H1 (cell line): ENCODE measurements around the gene ZNF644. TPM values are rescaled to one million over a fixed set of nuclear protein-coding genes. Genes with fewer than 3 reads are reported as not detected.

Experiments used
- CTCF ChIA-PET: fragments of 300-600 bp; sonication (Branson Sonifier 250); formaldehyde crosslinking; loops from one replicate; lab custom pipeline; 2021; ENCODE audit not compliant: partially characterized antibody; lab: Charles Lee
- POLR2A ChIA-PET: fragments of 300-600 bp; sonication (Branson Sonifier 250); formaldehyde crosslinking; loops from one replicate; lab custom pipeline; 2021; ENCODE audit warnings: inconsistent platforms; ENCODE audit not compliant: partially characterized antibody; lab: Charles Lee
- DNase-seq, 2 experiments: peaks; one replicate each; pipeline versions ENCODE4 v3.0.0 to v3.0.0-alpha.2; 2010 to 2022; ENCODE audit warnings: low spot score in 2 of 2, low read depth in 1 of 2, mixed read lengths in 1 of 2
- FAIRE-seq: peaks from 2 replicates; lab custom pipeline; 2011; peaks lifted over from hg19 to GRCh38; lab: Jason Lieb, UNC
- H2AFZ ChIP-seq: 2 replicates; pipeline ENCODE4 v1.8.1; 2012; ENCODE audit warnings: low read length, inconsistent platforms
- H2AK5ac ChIP-seq: 2 replicates; pipeline ENCODE4 v1.6.1; 2013; ENCODE audit warnings: low read depth, low read length
- H2BK120ac ChIP-seq: replicated peaks from 2 replicates; pipeline ENCODE3; 2013; ENCODE audit warnings: low read depth, low read length, inconsistent platforms
- H2BK12ac ChIP-seq: 2 replicates; pipeline ENCODE4 v1.6.1; 2013; ENCODE audit warnings: low read depth, low read length
- H2BK15ac ChIP-seq: 2 replicates; pipeline ENCODE4 v1.6.1; 2013; ENCODE audit warnings: low read length
- H2BK20ac ChIP-seq: 2 replicates; pipeline ENCODE4 v1.6.1; 2013; ENCODE audit warnings: low read length
- H2BK5ac ChIP-seq: 2 replicates; pipeline ENCODE4 v1.6.1; 2013; ENCODE audit warnings: low read depth, low read length
- H3K14ac ChIP-seq: 2 replicates; pipeline ENCODE4 v1.6.1; 2013; ENCODE audit warnings: inconsistent platforms; ENCODE audit not compliant: insufficient read length
- H3K18ac ChIP-seq: 2 replicates; pipeline ENCODE4 v1.6.1; 2013; ENCODE audit warnings: low read length; ENCODE audit errors: extremely low read depth
- H3K23ac ChIP-seq: 2 replicates; pipeline ENCODE4 v1.6.1; 2013; ENCODE audit warnings: inconsistent platforms; ENCODE audit not compliant: insufficient read length
- H3K23me2 ChIP-seq: 2 replicates; pipeline ENCODE4 v1.6.1; 2013; ENCODE audit warnings: low read depth, low read length
- H3K27ac ChIP-seq: 2 replicates; pipeline ENCODE4 v1.6.1; 2011; ENCODE audit warnings: low read depth, low read length, inconsistent platforms
- H3K27me3 ChIP-seq, 4 experiments: replicated peaks in 1 of 4; 1 replicate in 1 of 4; 2 replicates in 3 of 4; pipeline versions ENCODE4 v1.6.1 to v1.8.1; 2011 to 2013; ENCODE audit warnings: low read length in 3 of 4, mild to moderate bottlenecking in 3 of 4, inconsistent platforms in 2 of 4, mixed read lengths in 2 of 4, moderate library complexity in 1 of 4; ENCODE audit not compliant: control insufficient read depth in 3 of 4, insufficient read depth in 3 of 4; ENCODE audit errors: extremely low read depth in 1 of 4
- H3K36me3 ChIP-seq, 4 experiments: 2 replicates each; pipeline versions ENCODE4 v1.6.1 to v1.8.1; 2011 to 2013; ENCODE audit warnings: mild to moderate bottlenecking in 4 of 4, low read length in 3 of 4, moderate library complexity in 2 of 4, control low read depth in 1 of 4, inconsistent platforms in 1 of 4; ENCODE audit not compliant: insufficient read depth in 4 of 4, control insufficient read depth in 2 of 4
- H3K4ac ChIP-seq: replicated peaks from 2 replicates; pipeline ENCODE3; 2013; ENCODE audit warnings: low read length, low read depth, mixed read lengths, inconsistent platforms; ENCODE audit not compliant: insufficient read length
- H3K4me1 ChIP-seq, 4 experiments: replicated peaks in 1 of 4; 1 replicate in 1 of 4; 2 replicates in 3 of 4; pipeline versions ENCODE4 v1.6.1 to v1.8.1; 2011 to 2013; ENCODE audit warnings: low read length in 3 of 4, inconsistent platforms in 2 of 4, mixed read lengths in 1 of 4; ENCODE audit not compliant: insufficient read depth in 4 of 4, control insufficient read depth in 3 of 4
- H3K4me2 ChIP-seq, 2 experiments: 2 replicates each; pipeline versions ENCODE4 v1.6.1 to v1.8.1; 2011 to 2013; ENCODE audit warnings: low read depth in 2 of 2, low read length in 2 of 2, control low read depth in 1 of 2, inconsistent platforms in 1 of 2, mild to moderate bottlenecking in 1 of 2; ENCODE audit not compliant: insufficient read depth in 1 of 2
- H3K4me3 ChIP-seq, 4 experiments: fragments of 200-600, 300-600 bp in 1 of 4; sonication (generic), shearing (Covaris generic), sonication (Bioruptor Twin) in 1 of 4; 2 replicates each; pipeline versions ENCODE4 v1.5.1 to v1.8.1; 2011 to 2016; ENCODE audit warnings: low read length in 4 of 4, low read depth in 3 of 4, control low read depth in 2 of 4, inconsistent platforms in 2 of 4, mild to moderate bottlenecking in 2 of 4, mixed read lengths in 1 of 4, moderate library complexity in 1 of 4; ENCODE audit not compliant: insufficient read depth in 2 of 4; ENCODE audit errors: extremely low read depth in 1 of 4
- H3K56ac ChIP-seq: replicated peaks from 2 replicates; pipeline ENCODE3; 2013; ENCODE audit warnings: low read depth, mild to moderate bottlenecking, mixed read lengths, low read length, inconsistent platforms; ENCODE audit not compliant: insufficient read length
- H3K79me1 ChIP-seq: 2 replicates; pipeline ENCODE4 v1.6.1; 2013; ENCODE audit warnings: low read depth, low read length, control low read depth
- H3K79me2 ChIP-seq, 2 experiments: 2 replicates each; pipeline versions ENCODE4 v1.6.1 to v1.8.1; 2012 to 2013; ENCODE audit warnings: low read length in 2 of 2, mild to moderate bottlenecking in 2 of 2, inconsistent platforms in 1 of 2; ENCODE audit not compliant: insufficient read depth in 2 of 2, control insufficient read depth in 1 of 2
- H3K9ac ChIP-seq, 4 experiments: replicated peaks in 1 of 4; 1 replicate in 1 of 4; 2 replicates in 3 of 4; pipeline versions ENCODE4 v1.6.1 to v1.8.1; 2011 to 2013; ENCODE audit warnings: low read depth in 3 of 4, low read length in 3 of 4, control low read depth in 2 of 4, mild to moderate bottlenecking in 2 of 4, moderate library complexity in 2 of 4, inconsistent platforms in 1 of 4; ENCODE audit errors: extremely low read depth in 1 of 4
- H3K9me3 ChIP-seq, 2 experiments: 2 replicates each; pipeline versions ENCODE4 v1.6.1 to v1.8.1; 2012 to 2013; ENCODE audit warnings: mild to moderate bottlenecking in 2 of 2, moderate library complexity in 2 of 2, control low read depth in 1 of 2, inconsistent platforms in 1 of 2, low read depth in 1 of 2, low read length in 1 of 2, mixed read lengths in 1 of 2; ENCODE audit not compliant: insufficient read depth in 2 of 2
- H4K20me1 ChIP-seq, 2 experiments: replicated peaks in 1 of 2; 2 replicates each; pipeline versions ENCODE3 to v1.8.1; 2011 to 2013; ENCODE audit warnings: inconsistent platforms in 2 of 2, low read length in 2 of 2, mild to moderate bottlenecking in 1 of 2; ENCODE audit not compliant: insufficient read depth in 2 of 2, control insufficient read depth in 1 of 2
- H4K5ac ChIP-seq: 2 replicates; pipeline ENCODE4 v1.6.1; 2013; ENCODE audit warnings: low read length, low read depth, mixed read lengths, inconsistent platforms; ENCODE audit not compliant: insufficient read length
- H4K8ac ChIP-seq: 2 replicates; pipeline ENCODE4 v1.8.0; 2013; ENCODE audit warnings: mild to moderate bottlenecking, moderate library complexity, low read length, inconsistent platforms; ENCODE audit not compliant: insufficient read depth; ENCODE audit errors: extremely low read depth
- H4K91ac ChIP-seq: replicated peaks from 2 replicates; pipeline ENCODE3; 2013; ENCODE audit warnings: low read length, mixed read lengths, inconsistent platforms; ENCODE audit not compliant: insufficient read length
- BCL11A ChIP-seq, 2 experiments: IDR thresholded peaks; one replicate each; pipeline ENCODE4 v1.6.1; 2011; ENCODE audit warnings: low read depth in 2 of 2, low read length in 2 of 2, mild to moderate bottlenecking in 2 of 2
- EGR1 ChIP-seq: IDR thresholded peaks from 2 replicates; pipeline ENCODE4 v1.6.1; 2011; ENCODE audit warnings: low read depth, low read length, borderline replicate concordance
- EP300 ChIP-seq, 2 experiments: IDR thresholded peaks; 1 replicate in 1 of 2; 2 replicates in 1 of 2; pipeline ENCODE4 v1.6.1; 2011 to 2012; ENCODE audit warnings: low read depth in 2 of 2, low read length in 2 of 2, mild to moderate bottlenecking in 2 of 2, borderline replicate concordance in 1 of 2, inconsistent platforms in 1 of 2, moderate library complexity in 1 of 2
- KDM4A ChIP-seq: IDR thresholded peaks from one replicate; pipeline ENCODE4 v1.7.1; 2012; ENCODE audit warnings: low read depth, mild to moderate bottlenecking, moderate library complexity, low read length, inconsistent platforms; ENCODE audit not compliant: severe bottlenecking
- NANOG ChIP-seq: IDR thresholded peaks from 2 replicates; pipeline ENCODE4 v1.6.1; 2011; ENCODE audit warnings: low read length, low read depth, mild to moderate bottlenecking, inconsistent platforms; ENCODE audit not compliant: insufficient read depth, poor library complexity, severe bottlenecking
- POU5F1 ChIP-seq: IDR thresholded peaks from 2 replicates; pipeline ENCODE4 v1.6.1; 2011; ENCODE audit warnings: low read depth, mild to moderate bottlenecking, low read length, moderate library complexity
- SAP30 ChIP-seq: fragments of 300-600 bp; sonication (generic); IDR thresholded peaks from 2 replicates; pipeline ENCODE4 v1.7.1; 2012; ENCODE audit warnings: low read length, moderate library complexity, mild to moderate bottlenecking, inconsistent platforms; ENCODE audit not compliant: insufficient read depth, insufficient replicate concordance
- TCF12 ChIP-seq: IDR thresholded peaks from 2 replicates; pipeline ENCODE4 v1.6.1; 2011; ENCODE audit warnings: low read depth, mild to moderate bottlenecking, low read length
- TEAD4 ChIP-seq: IDR thresholded peaks from 2 replicates; pipeline ENCODE4 v1.6.1; 2012; ENCODE audit warnings: low read depth, low read length, inconsistent platforms, mixed read lengths
- WGBS, 2 experiments: shearing (Covaris generic) in 1 of 2; methylation state at CpG; one replicate each; pipeline versions ENCODE4 v1.1.6 to v1.1.7; 2013 to 2015; ENCODE audit warnings: low lambda C conversion rate in 2 of 2, mixed read lengths in 2 of 2, inconsistent platforms in 1 of 2, low coverage in 1 of 2, missing lambda C conversion rate in 1 of 2; ENCODE audit not compliant: insufficient replicate concordance in 2 of 2, insufficient coverage in 1 of 2, insufficient read length in 1 of 2; ENCODE audit errors: extremely low coverage in 1 of 2, missing lambda C conversion rate in 1 of 2; 5-methylcytosine and 5-hydroxymethylcytosine counted together
- polyA plus RNA-seq, 7 experiments: library from polyadenylated mRNA; depleted of rRNA in 3 of 7; stranded (reverse) in 5 of 7; unstranded in 2 of 7; fragments of >200 nt in 5 of 7; fragments of 200-250 nt in 2 of 7; gene quantifications; 1 replicate in 5 of 7; 2 replicates in 1 of 7; 4 replicates in 1 of 7; pipeline versions ENCODE4 v1.2.1 to v1.2.3, GENCODE V29; 2011 to 2013; ENCODE audit warnings: missing spikeins in 2 of 7, mixed read lengths in 2 of 7
- total RNA-seq: library from RNA; stranded (reverse); fragmentation: NEBNext Ultra II Directional; extraction: Animal tissue kit (Norgen Biotek cat#: 25700); gene quantifications from 2 replicates; pipeline ENCODE4 v1.2.1, GENCODE V29; 2021

ZNF644 gene
- total and polyA plus RNA-seq, 2 of the 8 experiments (the other 6 are each of a cell fraction or from before 2014, with no cell fraction given), result 14.5 to 93.5 TPM

DNA sequence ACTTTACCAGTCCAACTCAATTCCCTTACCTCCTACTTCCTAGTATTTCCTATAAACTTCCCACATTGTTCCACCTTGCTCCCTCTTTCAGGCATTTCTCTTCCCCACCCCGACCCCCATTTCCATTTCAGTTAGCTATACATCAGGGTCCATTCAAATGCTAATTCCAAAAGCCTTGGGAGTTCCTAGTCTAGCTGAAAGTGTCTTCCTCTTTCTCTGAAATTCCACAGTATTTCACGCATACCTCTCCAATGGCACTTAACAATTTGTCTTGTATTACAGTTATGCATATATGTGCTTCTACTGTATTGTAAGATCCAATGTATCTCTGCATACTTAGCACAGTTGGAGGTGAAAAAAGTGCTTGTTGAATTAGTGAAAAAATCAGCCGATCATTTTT, 94.9 kb downstream of the ZNF644 start:
- H4K8ac ChIP-seq, result no peak overlapping the region
- 0 out of 2 replicates have a peak overlapping the region, but pooled peaks have one; percentile 7 for H2BK20ac ChIP-seq
- H3K4me3 ChIP-seq, result peak overlapping the region in 1 of 4 experiments; percentile 43; a peak in 2 of 8 replicates
- H3K27ac ChIP-seq, result no peak overlapping the region; the same call in 1 of the 2 replicates
- no peak overlapping the region for H2AFZ ChIP-seq
- WGBS, 2 experiments, result 18% methylated on average over 3 of the region's 3 CpGs; no CpG with 5 or more reads in 1 of the 2 experiments
- CTCF ChIA-PET, result interaction anchor here (0.7 to 3.5 kb wide), 6 partner anchors 9 to 238 kb away, joined by 3 to 14 read pairs (median 6); no protein-coding TSS in a partner anchor
- peak; percentile 95 for FAIRE-seq
- H3K9ac ChIP-seq, result no peak overlapping the region
- H3K79me2 ChIP-seq, result peaks cover 0 to 85% of the 10 kb centered on the region in 2 experiments; a peak in 3 of 4 replicates
- peaks cover 3 to 4% of the 10 kb centered on the region in 2 experiments for H4K20me1 ChIP-seq
- no peak overlapping the region for H3K23ac ChIP-seq
- no peak overlapping the region for H3K4ac ChIP-seq
- no peak overlapping the region for H2BK12ac ChIP-seq
- H4K5ac ChIP-seq, result no peak overlapping the region
- no peak overlapping the region for H4K91ac ChIP-seq
- H2AK5ac ChIP-seq, result no peak overlapping the region
- H2BK120ac ChIP-seq, result no peak overlapping the region
- no peaks in the 10 kb centered on the region for H3K23me2 ChIP-seq
- H3K27me3 ChIP-seq, result no peaks in the 10 kb centered on the region
- H3K4me2 ChIP-seq, result peak overlapping the region; percentile 42 to 48
- no peak overlapping the region; the same call in 1 of the 2 replicates for H2BK5ac ChIP-seq
- H3K36me3 ChIP-seq, result no peaks in the 10 kb centered on the region; a peak in 1 of 8 replicates
- no peaks in the 10 kb centered on the region for H3K9me3 ChIP-seq
- peaks cover 2 to 19% (median 13%) of the 10 kb centered on the region in 4 experiments; a peak in 6 of 7 replicates for H3K4me1 ChIP-seq
- H3K79me1 ChIP-seq, result no peaks in the 10 kb centered on the region
- no peak overlapping the region for H3K56ac ChIP-seq
- DNase-seq, result peak in 1 of 2 experiments; percentile 15
- H2BK15ac ChIP-seq, result no peak overlapping the region
- no peak overlapping the region for H3K14ac ChIP-seq
- H3K18ac ChIP-seq, result no peak overlapping the region
- POLR2A ChIA-PET, result interaction anchor here (0.6 to 1.2 kb wide), 5 partner anchors 8 to 197 kb away, joined by 3 to 5 read pairs (median 3); partner anchors contain the start of gene ZNF644
- peak; percentile 84 for TF ChIP-seq EGR1
- 0 out of 2 replicates have a peak, but pooled peaks have one; percentile 31 for TF ChIP-seq TCF12
- peak; percentile 88 for TF ChIP-seq POU5F1
- peak in 1 of 2 experiments; percentile 2 for TF ChIP-seq BCL11A (IDR thresholded peaks at IDR 0.05; ENCODE audit: low read depth in 2 of 2, low read length in 2 of 2)
- no peak for TF ChIP-seq KDM4A
- TF ChIP-seq NANOG, result peak; percentile 28
- TF ChIP-seq TEAD4, result peak; percentile 73; the same call in 1 of the 2 replicates
- peak in 1 of 2 experiments; percentile 44; a peak in 1 of 3 replicates for TF ChIP-seq EP300 (IDR thresholded peaks at IDR 0.05; ENCODE audit: borderline replicate concordance in 1 of 2, low read depth in 2 of 2, low read length in 2 of 2)
- TF ChIP-seq SAP30, result no peak
